ENCODE measurements around the gene PLXNB1.

The PLXNB1 gene

GRCh38 chr3:48416546-48416945, 13.3 kb downstream of the PLXNB1 start:
- no peak for DNase-seq

- DNase-seq = no peak
These were observed 13.8 kb downstream of the PLXNB1 start for GRCh38 chr3:48416091-48416505.

GRCh38 chr3:48415251-48415953, 14.5 kb downstream of the PLXNB1 start:
- DNase-seq = no peak

GRCh38 chr3:48414376-48415250, 15.3 kb downstream of the PLXNB1 start:
- DNase-seq = no peak

- DNase-seq = no peak
These were observed 16.3 kb downstream of the PLXNB1 start for GRCh38 chr3:48413611-48414010.

GRCh38 chr3:48413086-48413485, 16.8 kb downstream of the PLXNB1 start:
- DNase-seq = no peak

GRCh38 chr3:48412375-48413001, 17.4 kb downstream of the PLXNB1 start:
- DNase-seq = no peak

GRCh38 chr3:48411606-48412374, 18.1 kb downstream of the PLXNB1 start:
- no peak for DNase-seq

GRCh38 chr3:48411041-48411588, 18.8 kb downstream of the PLXNB1 start:
- no peak for DNase-seq

- DNase-seq = no peak
These were observed 19.5 kb downstream of the PLXNB1 start for GRCh38 chr3:48410205-48411040.

GRCh38 chr3:48409291-48410201, 20.3 kb downstream of the PLXNB1 start:
- no peak for DNase-seq

GRCh38 chr3:48408823-48409281, 21.0 kb downstream of the PLXNB1 start:
- DNase-seq = no peak

- no peak for DNase-seq
These were observed 22.3 kb downstream of the PLXNB1 start for GRCh38 chr3:48407542-48408099.

- DNase-seq = no peak
These were observed 23.1 kb downstream of the PLXNB1 start for GRCh38 chr3:48406443-48407431.

- no peak for DNase-seq
These were observed 23.9 kb downstream of the PLXNB1 start for GRCh38 chr3:48405971-48406370.

- DNase-seq = no peak
These were observed 24.5 kb downstream of the PLXNB1 start for GRCh38 chr3:48405343-48405881.

- DNase-seq = no peak
These were observed 25.2 kb downstream of the PLXNB1 start for GRCh38 chr3:48404440-48405342.
